Ovary (tissue), 9 donors: Measurements from ENCODE around the gene IPCEF1. TPM values are rescaled to one million over a fixed set of nuclear protein-coding genes. Genes with fewer than 3 reads are reported as not detected.

Experiments
- DNase-seq, 5 donors: peaks; one replicate each; pipeline ENCODE4 v3.0.0-alpha.2; 2019 to 2020
- H3K27ac ChIP-seq, 2 donors: fragments of 200-600 bp; one replicate each; pipeline versions ENCODE4 v1.5.1 to v1.8.0; 2019 to 2022
- H3K27me3 ChIP-seq: fragments of 200-600 bp; one replicate; pipeline ENCODE4 v1.8.0; 2022
- H3K36me3 ChIP-seq: fragments of 200-600 bp; sonication (generic); one replicate; pipeline ENCODE4 v1.5.1; 2019
- H3K4me1 ChIP-seq: one replicate; pipeline ENCODE4 v1.8.1; 2013; ENCODE audit warnings: mild to moderate bottlenecking, moderate library complexity; ENCODE audit not compliant: insufficient read depth
- H3K4me3 ChIP-seq: fragments of 200-600 bp; sonication (generic); one replicate; pipeline ENCODE4 v1.5.1; 2017
- H3K9me3 ChIP-seq, 2 donors: fragments of 200-600 bp in 1 of 2; sonication (generic) in 1 of 2; one replicate each; pipeline versions ENCODE4 v1.5.1 to v1.8.1; 2013 to 2019; ENCODE audit warnings: mild to moderate bottlenecking in 1 of 2, moderate library complexity in 1 of 2
- CTCF ChIP-seq, 3 donors: fragments of 450-650 bp in 2 of 3; fragments of 200-600 bp in 1 of 3; IDR thresholded peaks; one replicate each; pipeline versions ENCODE4 v1.5.1 to v1.8.0; 2016 to 2022; ENCODE audit warnings: antibody characterized with exemption in 3 of 3, mild to moderate bottlenecking in 1 of 3
- EP300 ChIP-seq: sonication (generic); formaldehyde crosslinking; IDR thresholded peaks from one replicate; pipeline ENCODE4 v1.6.1; 2017; ENCODE audit warnings: antibody characterized with exemption
- POLR2A ChIP-seq: fragments of 450-650 bp; IDR thresholded peaks from one replicate; pipeline ENCODE4 v1.6.1; 2017; ENCODE audit warnings: antibody characterized with exemption, mild to moderate bottlenecking, moderate library complexity
- WGBS, 3 donors: extraction: QIAGEN DNeasy Blood & Tissue Kit in 1 of 3; methylation state at CpG; one replicate each; pipeline versions ENCODE4 v1.1.5 to v1.1.7; 2013 to 2017; 5-methylcytosine and 5-hydroxymethylcytosine counted together
- intact Hi-C, 4 donors: fragments of 100-400 bp; cut with DNase I; formaldehyde crosslinking; loops; one replicate each; pipeline versions ENCODE4 v1.11.0 to v1.15.1; 2022 to 2023
- polyA plus RNA-seq, 2 donors: library from polyadenylated mRNA; stranded (reverse); fragments of 200-250 nt in 1 of 2; fragments of 350-450 nt in 1 of 2; fragmentation: Illumina TruSeq in 1 of 2; extraction: RNeasy Lipid Tissue Mini Kit (QIAGEN cat#74804) in 1 of 2; gene quantifications; one replicate each; pipeline ENCODE4 v1.2.3, GENCODE V29; 2013 to 2014
- total RNA-seq, 7 donors: library from RNA; depleted of rRNA in 2 of 7; stranded (reverse); fragments of >200 nt in 2 of 7; fragmentation: NEBNext Ultra II Directional in 3 of 7; extraction: Animal tissue kit (Norgen Biotek cat#: 25700) in 3 of 7; gene quantifications; one replicate each; pipeline versions ENCODE4 v1.1.0 to v1.2.4, GENCODE V29; 2016 to 2023
- donor health status: DM: no; HTN: no; CAD: no; lungs with moderate emphysema.
- donor health status: DM: no; HTN: no; CAD: no.
- donor health status: Bipolar disorder and iron deficiency.
- donor health status: DM: yes; HTN: yes; CAD: no.
- donor health status: DM: no; HTN: no; CAD: no.
- donor health status: DM: yes; HTN: yes; CAD: no.

IPCEF1 gene
- total and polyA plus RNA-seq, 9 donors = 1.3 to 3.4 (median 1.9) TPM

GRCh38 chr6:154236646-154237301 is 119.8 kb downstream of the IPCEF1 start:
- H3K27me3 ChIP-seq = no peaks in the 10 kb centered on the region
- H3K36me3 ChIP-seq = no peaks in the 10 kb centered on the region
- no peaks in the 10 kb centered on the region for H3K4me1 ChIP-seq
- H3K9me3 ChIP-seq = no peaks in the 10 kb centered on the region
- intact Hi-C loops = no loop called here
- TF ChIP-seq EP300 (no peak), POLR2A (no peak), CTCF (IDR thresholded peaks at IDR 0.05) (no peak)
- WGBS, 3 donors = 38 to 52% (median 45%) methylated on average over 4 of the region's 4 CpGs
- no peak overlapping the region for H3K27ac ChIP-seq
- H3K4me3 ChIP-seq = no peak overlapping the region
- DNase-seq = no peak

GRCh38 chr6:154234019-154234772 is 122.4 kb downstream of the IPCEF1 start:
- Histone ChIP-seq H3K36me3 (no peaks in the 10 kb centered on the region), H3K27ac (no peak overlapping the region), H3K9me3 (no peaks in the 10 kb centered on the region), H3K4me1 (no peaks in the 10 kb centered on the region), H3K4me3 (no peak overlapping the region), H3K27me3 (no peaks in the 10 kb centered on the region)
- intact Hi-C loops = no loop called here
- TF ChIP-seq CTCF (IDR thresholded peaks at IDR 0.05) (no peak), POLR2A (no peak), EP300 (no peak)
- 94 to 98% (median 97%) methylated on average over 4 of the region's 4 CpGs for WGBS, 3 donors
- DNase-seq = no peak

- Histone ChIP-seq H3K36me3 (no peaks in the 10 kb centered on the region), H3K27me3 (no peaks in the 10 kb centered on the region), H3K4me1 (no peaks in the 10 kb centered on the region), H3K9me3 (no peaks in the 10 kb centered on the region), H3K27ac (no peak overlapping the region), H3K4me3 (no peak overlapping the region)
- intact Hi-C loops = no loop called here
- no peak for DNase-seq
- 91 to 96% (median 94%) methylated on average over 2 of the region's 2 CpGs for WGBS, 3 donors
- no peak for TF ChIP-seq CTCF (IDR thresholded peaks at IDR 0.05)
- TF ChIP-seq POLR2A = no peak
- TF ChIP-seq EP300 = no peak
These were observed 123.2 kb downstream of the IPCEF1 start for GRCh38 chr6:154233383-154233782.

- whole genome bisulfite sequencing, 3 donors = 68 to 78% (median 74%) methylated on average over 7 of the region's 7 CpGs
- Histone ChIP-seq H3K4me3 (no peak overlapping the region), H3K36me3 (no peaks in the 10 kb centered on the region), H3K27me3 (no peaks in the 10 kb centered on the region), H3K27ac (no peak overlapping the region), H3K4me1 (no peaks in the 10 kb centered on the region), H3K9me3 (no peaks in the 10 kb centered on the region)
- TF ChIP-seq EP300 (no peak), CTCF (IDR thresholded peaks at IDR 0.05) (no peak), POLR2A (no peak)
- intact Hi-C loops = no loop called here
- no peak for DNase-seq
These were observed 124.3 kb downstream of the IPCEF1 start for GRCh38 chr6:154232013-154232910.
